Stimulated activated CD4-positive, alpha-beta T cell treated with anti-CD3 and anti-CD28 coated beads, Interleukin-15, amount 100 ng/mL, for 24 hours (primary cell): ENCODE results near the gene C17orf113.
A peak's percentile ranks its signal among the peaks of the same experiment; 100 is the strongest.
"Not testable (repeated sequence)": the region's sequence is repeated elsewhere in the genome, so short reads cannot be mapped to it uniquely, and the experiment has no call there.

Experiments
- DNase-seq: peaks from one replicate; pipeline ENCODE4 v3.0.0-alpha.2; 2020

The C17orf113 gene

GRCh38 chr17:42041619-42042018, 8.8 kb downstream of the C17orf113 start:
- no peak for DNase-seq

- DNase-seq = no peak
Measured at GRCh38 chr17:42040818-42041217, 9.6 kb downstream of the C17orf113 start.

GRCh38 chr17:42039794-42040763, 10.3 kb downstream of the C17orf113 start:
- DNase-seq = no peak

- DNase-seq = no peak
Measured at GRCh38 chr17:42038221-42038973, 12.0 kb downstream of the C17orf113 start.

GRCh38 chr17:42034059-42034458, 16.3 kb downstream of the C17orf113 start:
- no peak for DNase-seq

- no peak for DNase-seq
Measured at GRCh38 chr17:42031584-42031983, 18.8 kb downstream of the C17orf113 start.

- no peak for DNase-seq
Measured at GRCh38 chr17:42028791-42029127, 21.6 kb downstream of the C17orf113 start.

GRCh38 chr17:42027961-42028790, 22.2 kb downstream of the C17orf113 start:
- DNase-seq = no peak

- no peak for DNase-seq
Measured at GRCh38 chr17:42027590-42027889, 22.9 kb downstream of the C17orf113 start.

- no peak for DNase-seq
Measured at GRCh38 chr17:42026857-42027589, 23.4 kb downstream of the C17orf113 start.

- DNase-seq = no peak
Measured at GRCh38 chr17:42025936-42026335, 24.5 kb downstream of the C17orf113 start.

GRCh38 chr17:42025191-42025579, 25.2 kb downstream of the C17orf113 start:
- no peak for DNase-seq

- DNase-seq = no peak
Measured at GRCh38 chr17:42023524-42024349, 26.7 kb downstream of the C17orf113 start.

- DNase-seq = not testable (repeated sequence)
Measured at GRCh38 chr17:42020845-42021244, 29.6 kb downstream of the C17orf113 start.

- peak; percentile 97 for DNase-seq
Measured at GRCh38 chr17:42019509-42020404, 30.6 kb downstream of the C17orf113 start, which contains the start of gene NKIRAS2. Gene NKIRAS2 (plus strand): TSS chr17:42020090. CDS start chr17:42021578, 1,488 bp downstream.

GRCh38 chr17:42018988-42019387, 31.4 kb downstream of the C17orf113 start:
- no peak for DNase-seq

GRCh38 chr17:42018339-42018738, 32.1 kb downstream of the C17orf113 start:
- DNase-seq = no peak

GRCh38 chr17:42017866-42018200, 32.6 kb downstream of the C17orf113 start:
- peak; percentile 40 for DNase-seq

GRCh38 chr17:42016941-42017865, 33.2 kb downstream of the C17orf113 start, which contains the start of gene DNAJC7:
Gene DNAJC7 (minus strand): TSS chr17:42017439. CDS start chr17:42017416, 23 bp downstream.
- peak; percentile 94 for DNase-seq
